Astrocyte of the spinal cord (primary cell): ENCODE results near the gene OSTN.
"Not testable (repeated sequence)": the region's sequence is repeated elsewhere in the genome, so short reads cannot be mapped to it uniquely, and the experiment has no call there.

ENCODE experiments used
- DNase-seq: peaks from one replicate; pipeline ENCODE4 v3.0.0; 2011; ENCODE audit warnings: low read depth, low spot score
- H3K4me3 ChIP-seq: 2 replicates; pipeline ENCODE4 v1.5.1; 2011; ENCODE audit warnings: low read depth, mild to moderate bottlenecking, low read length, moderate library complexity
- CTCF ChIP-seq: IDR thresholded peaks from 2 replicates; pipeline ENCODE4 v1.5.1; 2012; ENCODE audit warnings: low read depth, mild to moderate bottlenecking, low read length, inconsistent platforms
- in situ Hi-C: cut with HindIII; loops from 2 replicates; pipeline ENCODE4 v1.10.0; 2017; ENCODE audit warnings: low sequenced_read_pairs

Gene OSTN

GRCh38 chr3:191169566-191169965 is 29.5 kb upstream of the OSTN start:
- no peak for DNase-seq
- H3K4me3 ChIP-seq, result no peak overlapping the region
- no peak for TF ChIP-seq CTCF
- in situ Hi-C loops, result no loop called here

GRCh38 chr3:191170097-191170496 is 28.9 kb upstream of the OSTN start:
- in situ Hi-C loops, result no loop called here
- no peak for TF ChIP-seq CTCF

GRCh38 chr3:191175102-191175501 is 23.9 kb upstream of the OSTN start:
- TF ChIP-seq CTCF, result no peak
- in situ Hi-C loops, result no loop called here
- no peak for DNase-seq
- H3K4me3 ChIP-seq, result no peak overlapping the region

More at GRCh38 chr3:191170097-191170496, 28.9 kb upstream of the OSTN start:
- no peak for DNase-seq
- H3K4me3 ChIP-seq, result no peak overlapping the region

GRCh38 chr3:191176038-191176785 is 22.8 kb upstream of the OSTN start:
- DNase-seq, result no peak
- no peak for TF ChIP-seq CTCF
- in situ Hi-C loops, result no loop called here
- H3K4me3 ChIP-seq, result no peak overlapping the region

- in situ Hi-C loops, H3K4me3 ChIP-seq, DNase-seq: not testable (repeated sequence)
Measured at GRCh38 chr3:191185382-191185781, 13.7 kb upstream of the OSTN start.

- DNase-seq, H3K4me3 ChIP-seq, in situ Hi-C loops: not testable (repeated sequence)
Measured at GRCh38 chr3:191188246-191188645, 10.8 kb upstream of the OSTN start.

- H3K4me3 ChIP-seq, in situ Hi-C loops, DNase-seq: not testable (repeated sequence)
Measured at GRCh38 chr3:191192270-191192669, 6.8 kb upstream of the OSTN start.

- no peak overlapping the region for H3K4me3 ChIP-seq
- in situ Hi-C loops, result no loop called here
- TF ChIP-seq CTCF, result no peak
- DNase-seq, result no peak
Measured at GRCh38 chr3:191192941-191193340, 6.1 kb upstream of the OSTN start.
